Measurements from ENCODE around the gene STK11. TPM values are rescaled to one million over a fixed set of nuclear protein-coding genes. Genes with fewer than 3 reads are reported as not detected.

Gene STK11
- total and polyA plus RNA-seq, 12 donors: 37.8 to 148 (median 93.7) TPM

DNA sequence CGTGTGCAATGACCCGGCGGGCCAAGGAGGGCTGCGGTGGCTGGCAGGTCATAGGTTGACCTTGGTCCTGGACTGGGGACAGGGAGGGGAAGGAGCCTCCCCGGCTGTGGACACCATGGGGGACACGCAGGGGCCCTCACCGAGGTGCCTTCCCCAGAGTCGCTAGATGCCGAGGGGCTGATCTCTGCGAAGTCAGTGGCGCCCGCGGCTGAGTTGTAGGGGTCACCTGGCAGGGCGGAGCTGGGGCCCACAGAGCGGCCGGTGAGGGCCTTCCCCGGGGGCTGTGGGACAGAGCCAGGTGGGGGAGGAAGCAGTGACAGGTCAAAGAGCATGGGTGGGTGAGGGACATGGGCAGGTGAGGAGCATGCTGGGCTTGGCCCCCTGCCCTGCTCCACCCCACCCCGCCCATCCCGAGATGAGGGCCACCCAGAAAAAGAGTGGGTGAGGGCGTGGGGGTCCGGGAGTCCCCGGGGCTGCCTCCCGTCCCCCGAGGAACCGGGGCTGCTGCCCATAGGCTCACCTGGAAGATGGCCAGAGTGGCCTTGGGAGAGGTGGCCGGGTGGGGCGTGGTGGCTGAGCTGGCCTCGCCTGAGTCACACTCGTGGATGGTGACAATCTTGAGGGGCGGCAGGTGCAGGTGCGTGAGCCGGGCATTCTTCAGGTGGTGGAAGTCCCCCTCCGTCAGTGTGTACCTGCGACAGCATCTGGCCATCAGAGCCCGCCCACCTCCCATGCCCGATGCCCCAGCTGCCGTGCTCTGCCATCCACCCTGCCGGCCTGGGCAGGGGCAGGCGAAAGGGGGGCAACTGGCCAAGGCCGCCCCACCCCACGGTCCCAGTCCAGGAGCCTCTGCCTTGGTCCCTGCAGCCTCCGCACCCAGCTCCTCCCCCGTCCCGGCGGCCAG is 28.7 kb downstream of the STK11 start:
- Histone ChIP-seq H3K36me3 (replicated peaks in 1 of 2) (no peaks in the 10 kb centered on the region), H3K4me3 (no peak overlapping the region), H3K27me3 (no peaks in the 10 kb centered on the region), H3K9me3 (replicated peaks in 1 of 3) (no peaks in the 10 kb centered on the region), H3K4me1 (replicated peaks in 1 of 2) (peaks cover 24 to 33% of the 10 kb centered on the region in 2 donors), H3K27ac (no peak overlapping the region)
- TF ChIP-seq, protein P1, sequence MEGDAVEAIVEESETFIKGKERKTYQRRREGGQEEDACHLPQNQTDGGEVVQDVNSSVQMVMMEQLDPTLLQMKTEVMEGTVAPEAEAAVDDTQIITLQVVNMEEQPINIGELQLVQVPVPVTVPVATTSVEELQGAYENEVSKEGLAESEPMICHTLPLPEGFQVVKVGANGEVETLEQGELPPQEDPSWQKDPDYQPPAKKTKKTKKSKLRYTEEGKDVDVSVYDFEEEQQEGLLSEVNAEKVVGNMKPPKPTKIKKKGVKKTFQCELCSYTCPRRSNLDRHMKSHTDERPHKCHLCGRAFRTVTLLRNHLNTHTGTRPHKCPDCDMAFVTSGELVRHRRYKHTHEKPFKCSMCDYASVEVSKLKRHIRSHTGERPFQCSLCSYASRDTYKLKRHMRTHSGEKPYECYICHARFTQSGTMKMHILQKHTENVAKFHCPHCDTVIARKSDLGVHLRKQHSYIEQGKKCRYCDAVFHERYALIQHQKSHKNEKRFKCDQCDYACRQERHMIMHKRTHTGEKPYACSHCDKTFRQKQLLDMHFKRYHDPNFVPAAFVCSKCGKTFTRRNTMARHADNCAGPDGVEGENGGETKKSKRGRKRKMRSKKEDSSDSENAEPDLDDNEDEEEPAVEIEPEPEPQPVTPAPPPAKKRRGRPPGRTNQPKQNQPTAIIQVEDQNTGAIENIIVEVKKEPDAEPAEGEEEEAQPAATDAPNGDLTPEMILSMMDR (IDR thresholded peaks at IDR 0.05): no peak
- no peak for TF ChIP-seq POLR2A (IDR thresholded peaks at IDR 0.05)
- WGBS, 4 donors: 78 to 90% (median 80%) methylated on average over 17 to 45 of the region's 45 CpGs
- intact Hi-C loops (cut with DNase I): no loop called here
- no peak for DNase-seq

- no peak for TF ChIP-seq POLR2A (IDR thresholded peaks at IDR 0.05)
- TF ChIP-seq, protein P1 (IDR thresholded peaks at IDR 0.05): no peak
- no peak overlapping the region for H3K27ac ChIP-seq
- H3K4me3 ChIP-seq: no peak overlapping the region
- intact Hi-C loops (cut with DNase I): no loop called here
- no peaks in the 10 kb centered on the region for H3K27me3 ChIP-seq
- peaks cover 24 to 33% of the 10 kb centered on the region in 2 donors for H3K4me1 ChIP-seq (replicated peaks in 1 of 2)
- DNase-seq: no peak
- 92 to 97% (median 94%) methylated on average over 26 to 43 of the region's 43 CpGs for WGBS, 4 donors
- no peaks in the 10 kb centered on the region for H3K36me3 ChIP-seq (replicated peaks in 1 of 2)
- H3K9me3 ChIP-seq (replicated peaks in 1 of 3): no peaks in the 10 kb centered on the region
These were observed 29.4 kb downstream of the STK11 start for GRCh38 chr19:1234955-1235380.

GRCh38 chr19:1235625-1236538 is 30.3 kb downstream of the STK11 start:
- no peak for DNase-seq
- no peaks in the 10 kb centered on the region for H3K9me3 ChIP-seq (replicated peaks in 1 of 3)
- TF ChIP-seq, protein P1 (IDR thresholded peaks at IDR 0.05): no peak
- TF ChIP-seq POLR2A (IDR thresholded peaks at IDR 0.05): no peak
- H3K4me1 ChIP-seq (replicated peaks in 1 of 2): peaks cover 30 to 39% of the 10 kb centered on the region in 2 donors
- no peaks in the 10 kb centered on the region for H3K27me3 ChIP-seq
- H3K27ac ChIP-seq: peak overlapping the region in 1 of 5 donors; percentile 66
- H3K4me3 ChIP-seq: no peak overlapping the region
- intact Hi-C loops (cut with DNase I): no loop called here
- 80 to 97% (median 85%) methylated on average over 6 to 39 of the region's 39 CpGs for WGBS, 4 donors
- no peaks in the 10 kb centered on the region for H3K36me3 ChIP-seq (replicated peaks in 1 of 2)

GRCh38 chr19:1236576-1236975 is 31.0 kb downstream of the STK11 start:
- Histone ChIP-seq H3K36me3 (replicated peaks in 1 of 2) (no peaks in the 10 kb centered on the region), H3K27me3 (no peaks in the 10 kb centered on the region), H3K27ac (peak overlapping the region in 1 of 5 donors; percentile 74), H3K9me3 (replicated peaks in 1 of 3) (no peaks in the 10 kb centered on the region), H3K4me3 (peak overlapping the region in 1 of 4 donors; percentile 69), H3K4me1 (replicated peaks in 1 of 2) (peaks cover 35 to 45% of the 10 kb centered on the region in 2 donors)
- TF ChIP-seq POLR2A (IDR thresholded peaks at IDR 0.05): no peak
- TF ChIP-seq, protein P1 (IDR thresholded peaks at IDR 0.05): no peak
- WGBS, 4 donors: 17 to 25% methylated on average over 35 to 42 of the region's 42 CpGs; no CpG with 5 or more reads in 2 of the 4 donors
- no peak for DNase-seq
- intact Hi-C loops (cut with DNase I): no loop called here
